Duodenal mucosa (tissue), 2 donors: Measurements from ENCODE around the gene CYTH1.
"Not testable (repeated sequence)": the region's sequence is repeated elsewhere in the genome, so short reads cannot be mapped to it uniquely, and the experiment has no call there.

Experiments used
- H3K27ac ChIP-seq: one replicate; pipeline ENCODE4 v1.7.0; 2013; ENCODE audit warnings: low read depth, low read length
- H3K27me3 ChIP-seq, 2 donors: one replicate each; pipeline ENCODE4 v1.7.0; 2013; ENCODE audit warnings: low read length in 2 of 2, control low read depth in 1 of 2; ENCODE audit not compliant: insufficient read depth in 2 of 2, control insufficient read depth in 1 of 2
- H3K36me3 ChIP-seq, 2 donors: one replicate each; pipeline ENCODE4 v1.7.0; 2013; ENCODE audit warnings: low read length in 2 of 2, control low read depth in 1 of 2; ENCODE audit not compliant: insufficient read depth in 2 of 2, control insufficient read depth in 1 of 2
- H3K4me1 ChIP-seq, 2 donors: one replicate each; pipeline ENCODE4 v1.7.0; 2013; ENCODE audit warnings: low read length in 2 of 2, control low read depth in 1 of 2; ENCODE audit not compliant: insufficient read depth in 2 of 2, control insufficient read depth in 1 of 2
- H3K4me3 ChIP-seq, 2 donors: one replicate each; pipeline ENCODE4 v1.7.0; 2013; ENCODE audit warnings: low read length in 2 of 2, low read depth in 1 of 2
- H3K9ac ChIP-seq, 2 donors: one replicate each; pipeline ENCODE4 v1.7.0; 2013; ENCODE audit warnings: low read length in 2 of 2, low read depth in 1 of 2
- H3K9me3 ChIP-seq, 2 donors: one replicate each; pipeline ENCODE4 v1.7.0; 2013; ENCODE audit warnings: low read length in 2 of 2, control low read depth in 1 of 2; ENCODE audit not compliant: control insufficient read depth in 1 of 2

Gene CYTH1

DNA sequence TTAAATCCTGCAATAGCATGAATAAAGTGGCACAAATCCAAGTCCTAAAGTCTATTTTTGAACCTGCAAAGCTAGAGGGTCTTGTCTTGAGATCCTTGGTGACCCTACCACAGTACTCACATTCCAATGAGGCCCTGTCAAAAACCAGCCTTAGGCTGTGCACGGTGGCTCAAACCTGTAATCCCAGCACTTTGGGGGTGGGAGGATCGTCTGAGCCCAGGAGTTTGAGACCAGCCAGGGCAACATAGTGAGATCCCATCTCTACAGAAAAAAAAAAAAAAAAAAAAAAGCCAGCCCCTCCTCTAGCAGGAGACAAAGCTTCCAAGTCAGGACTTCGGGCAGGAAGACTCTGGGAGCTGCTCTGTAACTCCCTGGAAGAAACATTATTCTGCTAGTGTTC is 16.3 kb downstream of the CYTH1 start:
- Histone ChIP-seq H3K9me3 (no peaks in the 10 kb centered on the region), H3K4me3 (no peak overlapping the region), H3K27me3 (no peaks in the 10 kb centered on the region), H3K36me3 (no peaks in the 10 kb centered on the region), H3K4me1 (peaks cover 15 to 22% of the 10 kb centered on the region in 2 donors), H3K27ac (no peak overlapping the region), H3K9ac (no peak overlapping the region)

DNA sequence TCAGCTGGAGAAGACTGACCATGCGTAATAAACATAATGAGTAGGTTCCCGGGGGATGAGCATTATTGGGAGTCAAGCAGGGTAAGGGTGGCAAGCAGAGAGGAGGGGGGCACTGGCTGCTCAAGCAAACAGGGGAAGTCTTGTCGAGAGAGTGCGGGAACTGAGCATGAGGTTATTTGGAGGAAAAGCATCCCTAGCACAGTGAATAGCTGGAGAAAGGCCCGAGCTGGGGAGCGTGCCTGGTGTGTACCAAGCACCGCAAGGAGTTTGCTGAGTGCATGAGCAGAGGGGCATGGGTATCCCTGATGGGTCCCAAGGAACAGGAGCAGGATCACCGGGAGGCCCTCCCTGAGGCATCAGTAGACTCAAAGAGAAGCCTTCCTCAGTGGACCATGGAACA is 17.2 kb downstream of the CYTH1 start:
- no peaks in the 10 kb centered on the region for H3K27me3 ChIP-seq
- peaks cover 17 to 23% of the 10 kb centered on the region in 2 donors for H3K4me1 ChIP-seq
- H3K9ac ChIP-seq = no peak overlapping the region
- no peak overlapping the region for H3K4me3 ChIP-seq
- H3K27ac ChIP-seq = no peak overlapping the region
- H3K9me3 ChIP-seq = no peaks in the 10 kb centered on the region
- no peaks in the 10 kb centered on the region for H3K36me3 ChIP-seq

DNA sequence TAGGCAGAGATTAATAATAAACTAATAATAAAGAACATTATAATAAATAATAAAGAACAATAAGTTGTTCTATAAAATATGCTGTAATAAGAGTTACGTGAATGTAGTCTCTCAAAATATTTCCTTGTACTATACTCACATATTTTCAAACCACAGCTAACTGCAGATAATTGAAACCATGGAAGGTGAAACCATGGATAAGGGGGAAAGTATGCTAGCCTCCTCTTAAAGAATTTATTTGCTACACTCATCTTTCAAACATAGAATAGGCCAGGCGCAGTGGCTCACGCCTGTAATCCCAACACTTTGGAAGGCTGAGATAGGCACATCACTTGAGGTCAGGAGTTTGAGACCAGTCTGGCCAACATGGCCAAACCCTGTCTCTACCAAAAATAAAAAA is 18.5 kb downstream of the CYTH1 start:
- Histone ChIP-seq H3K27ac (no peak overlapping the region), H3K4me3 (no peak overlapping the region), H3K4me1 (peaks cover 23 to 30% of the 10 kb centered on the region in 2 donors), H3K9me3 (no peaks in the 10 kb centered on the region), H3K27me3 (no peaks in the 10 kb centered on the region), H3K36me3 (no peaks in the 10 kb centered on the region), H3K9ac (no peak overlapping the region)

DNA sequence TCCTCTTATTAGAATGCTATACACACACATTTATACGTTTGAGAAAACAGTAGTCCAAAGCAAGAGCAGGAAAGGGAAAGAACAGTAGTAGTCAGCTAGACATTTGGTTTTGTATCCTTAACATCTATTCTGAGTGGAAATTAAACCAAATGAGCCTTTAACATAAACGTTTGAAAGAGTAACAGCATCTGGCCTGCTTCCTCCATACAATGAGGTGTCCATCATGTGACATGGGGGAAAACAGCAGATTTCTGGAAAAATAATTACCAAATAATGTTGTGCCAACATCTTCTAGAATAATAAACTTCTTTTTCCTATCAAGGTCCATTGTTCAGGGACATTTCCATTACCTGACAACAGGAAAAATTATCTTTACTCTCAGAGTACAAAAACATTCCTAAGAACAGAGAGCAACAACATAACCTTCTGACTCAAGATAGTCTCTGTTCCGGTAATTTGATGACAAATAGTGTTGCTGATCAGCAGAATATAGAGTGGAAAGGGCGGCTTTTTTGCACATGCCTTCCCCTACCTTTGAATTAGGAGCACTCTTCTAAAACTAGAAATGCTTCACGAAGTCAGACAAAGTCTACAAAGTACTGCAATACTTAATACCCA is 20.2 kb downstream of the CYTH1 start:
- no peaks in the 10 kb centered on the region for H3K27me3 ChIP-seq
- no peak overlapping the region for H3K4me3 ChIP-seq
- no peak overlapping the region for H3K27ac ChIP-seq
- H3K36me3 ChIP-seq = no peaks in the 10 kb centered on the region
- no peaks in the 10 kb centered on the region for H3K9me3 ChIP-seq
- peaks cover 27% of the 10 kb centered on the region in 2 donors for H3K4me1 ChIP-seq
- H3K9ac ChIP-seq = no peak overlapping the region

DNA sequence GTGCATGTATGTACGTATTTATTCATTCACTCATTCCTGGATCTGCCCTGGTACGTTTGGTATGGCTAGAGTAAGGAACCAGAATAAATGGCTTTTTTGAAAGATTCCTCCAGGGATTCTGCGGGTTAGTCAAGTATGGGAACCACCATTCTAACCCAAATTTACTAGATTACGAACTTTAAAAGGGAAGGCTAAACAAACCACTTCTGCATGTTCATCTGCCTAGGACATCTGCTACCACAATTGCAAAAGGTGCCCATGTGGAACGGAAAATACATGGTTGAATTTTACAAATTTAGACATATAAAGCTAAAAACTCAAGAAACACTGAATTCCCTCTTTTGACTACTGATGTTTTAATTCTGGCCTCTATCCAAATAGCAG is 22.1 kb downstream of the CYTH1 start:
- Histone ChIP-seq H3K27me3 (no peaks in the 10 kb centered on the region), H3K9me3 (no peaks in the 10 kb centered on the region), H3K36me3 (no peaks in the 10 kb centered on the region), H3K4me1 (peaks cover 23 to 27% of the 10 kb centered on the region in 2 donors), H3K9ac (peak overlapping the region in 1 of 2 donors; percentile 27), H3K27ac (no peak overlapping the region), H3K4me3 (peak overlapping the region in 1 of 2 donors; percentile 22)

DNA sequence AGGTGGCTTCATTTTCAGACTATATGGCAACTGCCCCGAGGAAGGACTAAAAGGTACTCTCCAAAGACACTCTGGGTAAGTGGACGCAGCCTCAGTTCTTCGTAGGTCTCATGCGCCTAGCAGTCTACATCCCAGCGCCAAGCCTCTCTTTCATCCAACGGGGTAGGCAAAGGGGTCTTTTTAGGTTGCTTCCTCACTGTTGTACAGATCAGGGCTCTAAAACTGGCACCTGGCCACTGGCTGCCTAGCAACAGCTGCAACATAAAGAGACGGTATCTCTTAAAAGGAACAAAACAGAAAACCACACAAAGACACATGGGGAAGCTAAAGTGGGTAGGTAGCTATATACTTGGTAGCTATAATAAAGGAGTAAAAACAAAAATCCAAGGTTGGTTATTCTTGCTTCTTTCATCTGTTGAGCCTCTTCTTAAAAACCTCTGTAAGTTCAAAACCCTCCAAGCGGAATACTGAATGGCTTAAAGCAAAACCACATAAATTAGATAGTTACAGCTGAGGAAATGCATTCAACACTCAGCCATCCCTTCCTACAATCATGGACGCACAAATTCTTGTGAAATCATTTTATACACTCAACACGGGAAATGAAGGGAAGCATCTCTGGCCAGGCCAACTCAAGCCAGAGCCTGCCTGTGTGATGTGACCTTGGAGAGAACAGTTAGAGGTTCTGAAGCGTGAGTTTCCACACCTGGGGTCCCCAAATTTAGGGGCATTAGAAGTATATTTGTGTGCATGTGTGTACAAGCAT is 22.7 kb downstream of the CYTH1 start:
- H3K36me3 ChIP-seq = no peaks in the 10 kb centered on the region
- no peaks in the 10 kb centered on the region for H3K27me3 ChIP-seq
- H3K27ac ChIP-seq = no peak overlapping the region
- no peaks in the 10 kb centered on the region for H3K9me3 ChIP-seq
- H3K9ac ChIP-seq = peak overlapping the region; percentile 4 to 39
- peak overlapping the region; percentile 11 to 22 for H3K4me3 ChIP-seq
- peaks cover 18 to 24% of the 10 kb centered on the region in 2 donors for H3K4me1 ChIP-seq

DNA sequence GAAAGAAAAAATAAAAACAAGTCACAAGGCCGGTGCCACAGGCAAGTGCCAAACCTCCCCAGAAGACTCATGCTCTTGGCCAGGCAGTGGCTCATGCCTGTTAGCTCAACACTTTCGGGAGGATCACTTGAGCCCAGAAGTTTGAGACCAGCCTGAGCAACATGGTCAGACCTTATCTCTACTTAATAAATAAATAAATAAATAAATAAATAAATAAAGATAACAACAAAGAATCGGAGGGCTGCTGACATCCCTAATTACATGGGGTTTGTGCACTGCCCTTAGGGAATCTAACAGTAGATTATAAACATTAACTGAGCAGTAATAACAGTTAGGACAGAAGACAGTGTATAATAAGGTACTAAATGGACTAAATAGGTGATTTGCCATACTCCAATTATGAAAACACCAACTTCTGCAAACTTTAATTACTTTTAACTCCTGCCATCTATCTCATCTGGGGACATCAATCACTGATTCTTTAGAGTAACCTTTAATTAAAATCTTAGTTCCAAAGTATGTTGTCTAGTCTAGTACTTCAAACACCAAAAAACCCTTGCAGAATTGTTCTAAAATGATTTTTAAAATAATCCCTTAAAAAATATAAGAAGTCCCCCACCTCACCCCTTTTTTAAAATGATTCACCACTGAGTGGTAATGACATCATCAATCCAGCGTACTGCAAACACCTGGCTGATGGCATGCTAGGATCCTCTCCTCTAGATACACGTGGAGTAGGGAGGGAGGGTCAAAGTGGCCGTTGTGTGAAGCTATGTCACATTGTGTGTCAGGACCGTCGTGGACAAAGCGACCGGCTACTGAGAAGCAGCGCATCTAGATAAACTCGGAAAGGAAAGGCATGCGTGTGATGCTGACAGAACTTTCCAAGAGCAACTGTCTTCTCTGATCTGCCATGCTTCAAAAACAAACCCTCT is 28.5 kb downstream of the CYTH1 start:
- H3K27me3 ChIP-seq = no peaks in the 10 kb centered on the region
- H3K4me1 ChIP-seq = peaks cover 14 to 15% of the 10 kb centered on the region in 2 donors
- H3K36me3 ChIP-seq = no peaks in the 10 kb centered on the region
- no peak overlapping the region for H3K27ac ChIP-seq
- H3K9ac ChIP-seq = no peak overlapping the region
- H3K4me3 ChIP-seq = no peak overlapping the region
- H3K9me3 ChIP-seq = no peaks in the 10 kb centered on the region

DNA sequence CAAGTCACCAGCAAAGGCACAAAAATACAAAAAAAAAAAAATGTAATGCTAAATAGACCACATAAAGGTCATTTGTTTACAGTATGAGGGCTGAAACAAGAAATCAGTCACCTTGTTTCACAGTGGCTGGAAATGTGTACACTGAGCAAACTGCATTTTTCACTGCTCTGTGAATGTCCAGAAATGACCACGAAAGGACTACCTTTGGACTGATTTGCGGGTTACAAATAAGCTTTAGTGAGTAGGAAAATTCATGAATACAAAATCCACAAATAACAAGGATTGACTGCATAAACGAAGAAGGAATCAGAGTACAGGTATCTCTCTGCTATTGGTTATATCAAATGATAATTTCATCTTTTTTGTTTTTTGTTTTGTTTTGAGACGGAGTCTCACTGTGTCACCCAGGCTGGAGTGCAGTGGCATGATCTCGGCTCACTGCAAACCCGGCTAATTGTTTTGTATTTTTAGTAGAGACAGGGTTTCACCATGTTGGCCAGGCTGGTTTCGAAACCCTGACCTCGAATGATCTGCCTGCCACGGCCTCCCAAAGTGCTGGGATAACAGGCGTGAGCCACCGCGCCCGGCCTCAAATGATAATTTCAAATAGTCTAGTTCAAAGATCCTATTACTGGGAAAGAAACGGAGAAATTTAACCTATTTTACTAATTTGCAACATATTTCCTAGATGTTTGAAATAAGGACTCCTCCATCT is 30.5 kb downstream of the CYTH1 start:
- no peaks in the 10 kb centered on the region for H3K9me3 ChIP-seq
- peaks cover 21 to 30% of the 10 kb centered on the region in 2 donors for H3K4me1 ChIP-seq
- H3K36me3 ChIP-seq = no peaks in the 10 kb centered on the region
- no peak overlapping the region for H3K27ac ChIP-seq
- H3K4me3 ChIP-seq = no peak overlapping the region
- H3K9ac ChIP-seq = no peak overlapping the region
- no peaks in the 10 kb centered on the region for H3K27me3 ChIP-seq

DNA sequence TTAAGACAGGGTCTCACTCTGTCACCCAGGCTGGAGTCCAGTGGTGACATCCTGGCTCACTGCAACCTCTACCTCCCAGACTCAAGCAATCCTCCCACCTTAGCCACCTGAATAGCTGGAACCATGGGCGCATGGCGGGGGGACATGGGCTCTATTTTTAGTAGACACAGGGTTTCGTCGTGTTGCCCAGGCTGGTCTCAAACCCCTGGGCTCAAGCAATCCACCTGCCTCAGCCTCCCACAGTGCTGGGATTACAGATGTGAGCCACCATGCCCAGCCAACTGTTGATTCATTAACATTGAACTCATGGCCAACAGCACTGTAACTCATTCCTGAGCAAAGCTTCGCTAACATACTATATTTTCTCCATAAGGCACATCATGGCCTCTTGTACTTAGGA is 31.1 kb downstream of the CYTH1 start:
- H3K27me3 ChIP-seq, H3K36me3 ChIP-seq, H3K27ac ChIP-seq, H3K4me3 ChIP-seq, H3K9ac ChIP-seq, H3K9me3 ChIP-seq: not testable (repeated sequence)
- peaks cover 27 to 34% of the 10 kb centered on the region in 2 donors for H3K4me1 ChIP-seq
